ENCODE data around the gene AOAH.

Gene AOAH

DNA sequence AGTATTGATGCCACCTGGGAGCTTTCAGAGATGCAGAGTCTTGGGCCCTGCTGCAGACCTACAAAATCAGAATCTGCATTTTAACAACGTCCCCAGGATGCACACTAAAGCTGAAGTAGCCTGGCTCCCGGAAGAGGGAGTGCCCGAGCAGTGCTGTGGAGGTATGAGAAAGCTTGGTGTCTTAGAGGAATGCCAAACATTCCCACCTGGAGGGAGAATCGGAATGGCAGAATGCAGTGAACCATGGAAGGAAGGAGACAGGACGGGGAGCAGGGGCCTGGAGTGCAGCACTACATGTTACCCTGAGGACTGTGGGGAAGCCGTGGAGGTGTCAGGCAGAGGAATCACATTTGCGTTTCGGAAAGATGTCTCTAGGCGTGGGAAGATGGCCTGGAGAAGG lies 90.9 kb downstream of the AOAH start:
- DNase-seq (ENCODE audit: low read depth in 2 of 2), result no peak

GRCh38 chr7:36630112-36630650 lies 94.1 kb downstream of the AOAH start:
- DNase-seq (ENCODE audit: low read depth in 2 of 2), result no peak

GRCh38 chr7:36629351-36629750 lies 94.9 kb downstream of the AOAH start:
- no peak for DNase-seq (ENCODE audit: low read depth in 2 of 2)

GRCh38 chr7:36627836-36628235 lies 96.5 kb downstream of the AOAH start:
- no peak for DNase-seq (ENCODE audit: low read depth in 2 of 2)

DNA sequence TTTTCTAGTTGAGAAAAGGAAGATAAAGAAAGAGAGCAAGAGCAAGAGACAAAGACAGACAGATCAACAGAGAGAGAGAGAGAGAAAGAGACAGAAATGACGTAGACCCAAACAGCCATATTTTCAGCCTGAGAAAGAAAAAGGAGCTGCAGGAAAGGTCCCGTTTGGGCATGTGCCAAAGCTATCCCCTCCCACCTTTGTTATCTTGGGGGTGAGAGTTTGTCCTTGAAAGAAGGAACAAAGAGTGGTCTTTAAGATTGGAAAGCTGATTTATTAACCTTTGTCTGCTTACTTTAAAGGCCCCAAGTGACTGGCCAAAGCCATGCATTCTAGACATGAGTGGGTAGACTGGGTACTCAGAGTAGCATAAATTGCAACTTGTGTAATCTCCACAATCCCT lies 98.2 kb downstream of the AOAH start:
- DNase-seq (ENCODE audit: low read depth in 2 of 2), result no peak

DNA sequence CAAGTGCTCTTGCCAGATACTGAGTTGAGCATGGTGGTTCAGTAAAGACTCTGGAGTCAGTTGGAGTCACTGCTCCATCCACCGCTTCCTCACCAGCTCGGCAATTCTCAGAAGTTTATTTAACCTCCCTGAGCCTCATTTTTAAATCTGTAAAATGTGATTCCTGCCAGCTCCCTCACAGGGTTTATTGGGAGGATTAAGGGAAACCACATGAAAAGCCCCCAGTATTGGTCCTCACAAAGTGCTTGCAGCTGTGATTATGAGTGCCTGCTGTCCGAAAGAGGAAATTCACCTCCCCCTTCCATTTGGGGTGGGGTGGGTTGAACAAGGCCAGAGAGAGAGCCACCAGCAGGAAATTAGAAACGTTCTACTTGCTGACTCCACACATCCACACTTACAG lies 99.0 kb downstream of the AOAH start:
- DNase-seq (ENCODE audit: low read depth in 2 of 2), result no peak

GRCh38 chr7:36623247-36623646 lies 101.0 kb downstream of the AOAH start:
- DNase-seq (ENCODE audit: low read depth in 2 of 2), result no peak

GRCh38 chr7:36621396-36621795 lies 102.9 kb downstream of the AOAH start:
- DNase-seq (ENCODE audit: low read depth in 2 of 2), result no peak

DNA sequence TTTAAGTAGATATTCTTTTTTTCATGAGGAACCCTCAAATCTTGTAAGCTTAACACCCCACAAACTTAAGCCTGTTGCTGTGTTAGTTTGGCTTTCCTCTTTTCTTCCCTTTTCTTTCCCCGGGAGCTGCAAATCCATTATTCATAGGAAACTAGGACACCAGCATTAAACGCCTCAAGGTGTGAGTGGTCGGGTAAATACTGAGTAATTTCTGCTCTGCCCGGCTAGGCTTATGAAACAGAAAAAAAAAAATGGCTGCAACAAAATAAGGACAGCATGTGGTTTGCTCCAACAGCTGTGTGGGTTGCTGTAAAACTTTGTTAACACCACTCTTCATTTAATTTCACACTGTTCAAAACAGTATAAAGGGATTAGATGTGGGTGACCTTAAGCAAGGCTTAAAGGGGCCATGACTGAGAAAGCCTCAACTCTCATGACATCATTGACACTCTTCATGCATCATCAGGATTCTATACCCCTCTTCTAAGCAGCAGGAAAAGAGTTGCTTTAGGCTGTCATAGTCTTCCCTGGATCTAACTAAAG lies 104.1 kb downstream of the AOAH start:
- no peak for DNase-seq (ENCODE audit: low read depth in 2 of 2)

GRCh38 chr7:36617408-36617807 lies 106.9 kb downstream of the AOAH start:
- DNase-seq (ENCODE audit: low read depth in 2 of 2), result no peak

- DNase-seq (ENCODE audit: low read depth in 2 of 2), result no peak
Observed at GRCh38 chr7:36615852-36616540, 108.3 kb downstream of the AOAH start.

DNA sequence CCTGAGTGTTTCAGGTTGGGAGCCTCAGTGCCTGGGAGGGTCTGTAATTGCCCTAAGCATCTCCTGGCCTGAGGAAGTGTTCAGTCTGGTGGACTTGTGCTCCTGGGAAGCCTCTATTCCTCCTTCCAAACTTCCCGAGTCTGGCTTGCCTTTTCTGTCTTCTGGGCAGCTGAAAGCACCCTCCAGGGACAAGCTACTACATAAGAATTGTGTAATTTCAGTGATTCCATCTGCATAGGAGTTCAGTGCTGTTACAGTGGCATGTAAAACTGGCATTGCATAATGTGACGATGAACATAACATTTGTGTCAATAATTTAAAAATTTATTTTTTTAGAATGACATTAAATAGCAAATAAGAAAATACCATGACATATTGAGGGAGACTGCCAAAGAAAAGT lies 109.3 kb downstream of the AOAH start:
- no peak for DNase-seq (ENCODE audit: low read depth in 2 of 2)

DNA sequence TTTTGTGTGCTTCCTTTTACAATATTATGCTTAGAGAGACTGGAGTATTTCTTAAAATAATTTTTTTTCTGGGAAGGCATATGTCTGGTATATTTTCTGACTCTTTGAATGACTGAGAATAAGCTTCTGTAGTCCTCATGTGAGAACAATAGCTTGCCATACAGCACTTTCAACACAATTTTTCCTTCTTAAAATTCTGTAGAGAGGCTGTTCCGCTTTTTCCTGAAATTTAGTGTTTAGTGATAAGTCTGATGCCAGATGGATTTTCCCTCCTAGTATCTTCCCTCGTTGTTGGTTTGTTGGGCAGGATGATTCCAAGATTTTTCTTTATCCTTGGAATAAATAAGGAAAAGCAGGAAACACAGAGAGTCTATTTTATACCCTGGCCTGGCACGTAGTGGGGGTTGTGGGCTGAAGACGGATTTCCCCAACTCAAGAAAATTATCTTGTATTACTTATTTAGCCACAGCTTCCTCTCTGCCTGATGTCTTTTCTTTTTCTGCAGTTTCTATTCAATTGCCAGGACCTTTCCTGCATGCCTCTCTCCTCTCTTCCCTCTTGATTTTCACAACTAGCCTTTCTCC lies 111.2 kb downstream of the AOAH start:
- no peak for DNase-seq (ENCODE audit: low read depth in 2 of 2)

- DNase-seq (ENCODE audit: low read depth in 2 of 2), result no peak
Observed at GRCh38 chr7:36611703-36612102, 112.6 kb downstream of the AOAH start.

DNA sequence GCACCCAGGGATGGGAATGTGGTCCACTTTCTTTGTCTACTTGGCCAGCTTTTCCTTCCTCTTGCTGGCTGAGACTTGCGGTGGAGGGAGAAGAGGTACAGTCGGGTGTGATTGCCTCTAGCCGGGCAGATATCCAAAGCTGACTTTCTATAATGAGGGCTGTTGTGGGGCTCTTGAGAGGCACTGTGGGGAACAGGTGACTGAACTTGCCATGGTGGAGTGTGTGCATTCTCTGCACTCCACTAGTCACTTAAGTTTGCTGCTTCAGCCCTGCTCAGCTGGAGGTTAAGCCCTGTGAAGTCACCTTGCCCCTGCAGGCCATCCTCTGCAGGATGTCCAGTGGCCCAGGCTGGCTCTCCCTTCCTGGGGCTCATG lies 116.6 kb downstream of the AOAH start:
- no peak for DNase-seq (ENCODE audit: low read depth in 2 of 2)

DNA sequence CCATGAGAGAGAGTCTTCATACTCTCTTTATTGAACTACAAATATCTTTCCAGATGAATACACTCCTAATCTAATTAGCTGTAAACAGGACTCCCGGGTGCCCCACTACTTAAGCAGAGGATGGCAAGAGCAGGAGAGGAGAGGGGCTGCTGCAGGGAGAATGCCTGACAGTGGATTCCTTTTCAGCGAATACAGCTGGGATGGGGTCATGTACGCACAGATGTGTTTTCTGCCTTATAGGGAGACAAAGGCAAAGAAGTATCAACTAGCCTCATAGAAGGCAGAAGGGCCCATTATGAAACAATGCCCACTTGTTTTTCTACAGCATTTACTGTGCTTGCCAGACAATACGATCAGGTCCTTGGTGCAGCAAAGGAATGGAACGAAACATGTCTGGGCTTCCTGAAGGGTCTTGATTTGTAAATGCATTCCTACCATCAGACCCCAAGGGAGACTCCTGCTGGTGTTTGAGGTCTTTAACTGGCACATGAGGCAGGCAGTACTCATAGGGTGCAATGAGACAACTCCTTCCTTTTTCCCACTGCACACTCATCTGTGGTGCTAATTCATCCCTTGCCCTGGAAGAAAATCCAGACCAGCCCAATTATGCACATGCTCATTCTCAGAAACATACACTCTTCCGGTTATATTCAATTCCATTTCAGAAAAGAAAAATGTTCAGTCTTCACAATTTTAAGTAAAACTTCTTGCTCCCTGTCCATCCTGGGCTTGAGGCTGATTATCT lies 117.1 kb downstream of the AOAH start:
- no peak for DNase-seq (ENCODE audit: low read depth in 2 of 2)

GRCh38 chr7:36606153-36606975 lies 117.9 kb downstream of the AOAH start:
- DNase-seq (ENCODE audit: low read depth in 2 of 2), result no peak

- no peak for DNase-seq (ENCODE audit: low read depth in 2 of 2)
Observed at GRCh38 chr7:36605261-36606051, 118.8 kb downstream of the AOAH start.

DNA sequence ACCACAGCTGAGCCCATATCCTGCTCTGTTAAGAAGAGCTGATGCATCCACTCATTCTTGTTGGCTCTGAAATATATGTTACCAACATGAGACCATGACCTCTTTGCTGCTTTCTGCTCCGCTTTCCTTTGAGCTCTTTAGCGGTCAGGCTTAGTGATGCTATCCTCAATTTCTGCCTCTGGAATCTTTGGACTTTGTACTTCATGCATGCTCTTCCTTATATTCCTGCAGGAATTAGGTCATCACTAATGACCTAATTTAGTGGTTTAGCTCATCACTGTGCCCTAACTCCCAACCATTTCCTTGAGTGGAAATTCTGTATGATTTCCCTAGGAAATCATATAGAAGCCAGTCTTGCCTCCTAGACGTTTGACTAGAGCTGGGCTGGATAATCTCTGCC lies 119.5 kb downstream of the AOAH start:
- no peak for DNase-seq (ENCODE audit: low read depth in 2 of 2)

DNA sequence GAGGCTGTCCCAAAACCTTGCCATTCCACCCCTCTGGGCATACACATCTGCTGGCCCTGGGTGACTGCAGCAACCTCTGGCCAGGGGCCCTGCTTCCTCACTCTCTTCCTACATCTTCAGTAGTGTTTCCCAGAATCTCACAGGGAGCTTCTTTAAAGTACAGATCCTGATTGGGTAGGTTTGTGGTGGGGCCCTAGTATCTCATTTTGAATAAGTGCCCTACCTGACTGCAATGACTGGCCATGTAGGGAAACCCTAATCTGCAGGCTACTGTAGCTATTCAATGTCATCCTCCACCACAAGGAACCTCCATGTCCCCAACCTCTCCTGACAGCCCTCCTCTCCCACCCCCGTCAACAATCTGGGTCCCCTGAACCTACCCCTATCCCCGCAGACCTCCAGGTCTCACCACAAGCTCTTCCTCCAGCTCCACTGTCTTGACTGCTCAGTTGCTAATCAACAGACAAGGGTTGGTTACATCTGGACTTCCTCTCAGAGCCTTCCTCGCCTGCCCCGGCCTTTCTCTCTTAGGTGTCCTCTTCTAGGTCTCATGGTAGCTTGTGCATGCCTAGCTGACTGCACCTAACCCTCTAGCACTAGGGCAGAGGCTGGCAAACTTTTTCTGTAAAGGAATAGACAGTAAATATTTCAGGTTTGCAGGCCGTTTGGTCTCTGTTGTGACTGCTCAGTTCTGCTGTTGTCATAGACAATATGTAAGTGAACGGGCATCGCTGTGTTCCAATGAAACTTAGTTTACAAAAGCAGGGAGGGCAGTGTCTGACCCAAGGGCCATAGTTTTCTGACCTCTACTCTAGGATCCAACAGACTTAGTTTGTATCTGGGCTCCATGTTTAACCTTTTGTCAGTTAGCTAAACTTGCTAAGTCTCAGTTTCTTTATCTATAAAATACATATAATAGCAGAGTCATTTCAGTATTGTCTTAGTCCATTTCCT lies 121.1 kb downstream of the AOAH start:
- DNase-seq (ENCODE audit: low read depth in 2 of 2), result no peak
